SU-DHL-6 (cell line): ENCODE measurements around the gene MARF1.

Experiments
- CTCF ChIP-seq: fragments of 200-600 bp; sonication (generic); IDR thresholded peaks from one replicate; pipeline ENCODE4 v1.5.1; 2017; ENCODE audit warnings: antibody characterized with exemption, mild to moderate bottlenecking, low read length, moderate library complexity; ENCODE audit not compliant: insufficient read depth, poor library complexity, severe bottlenecking
- EZH2phosphoT487 ChIP-seq: fragments of 200-600 bp; sonication (generic), shearing (Covaris generic); conservative IDR thresholded peaks from 2 replicates; pipeline ENCODE4 v1.6.1; 2018; ENCODE audit warnings: mild to moderate bottlenecking, antibody characterized with exemption, low read length, moderate library complexity, mixed read lengths

GRCh38 chr16:15643946-15644250 lies 944 bp upstream of the MARF1 start:
- TF ChIP-seq CTCF (no peak), EZH2phosphoT487 (no peak)
